Spinal cord (tissue), 10 donors: ENCODE results near the gene INO80C. TPM values are rescaled to one million over a fixed set of nuclear protein-coding genes. Genes with fewer than 3 reads are reported as not detected.

Source experiments
- DNase-seq, 6 donors: peaks; one replicate each; pipeline versions ENCODE4 v3.0.0 to v3.0.0-alpha.2; 2013 to 2015; ENCODE audit warnings: low spot score in 6 of 6, low read depth in 4 of 6
- H3K27ac ChIP-seq: one replicate; pipeline ENCODE4 v1.5.1; 2013; ENCODE audit warnings: low read depth, low read length, control low read depth
- H3K27me3 ChIP-seq: one replicate; pipeline ENCODE4 v1.6.1; 2013; ENCODE audit warnings: low read length; ENCODE audit not compliant: control insufficient read depth, insufficient read depth
- H3K36me3 ChIP-seq: one replicate; pipeline ENCODE4 v1.6.1; 2013; ENCODE audit warnings: low read length; ENCODE audit not compliant: control insufficient read depth, insufficient read depth
- H3K4me1 ChIP-seq: one replicate; pipeline ENCODE4 v1.6.1; 2013; ENCODE audit warnings: low read length; ENCODE audit not compliant: control insufficient read depth, insufficient read depth
- H3K4me3 ChIP-seq: one replicate; pipeline ENCODE4 v1.5.1; 2013; ENCODE audit warnings: low read depth, low read length, control low read depth
- H3K9me3 ChIP-seq: one replicate; pipeline ENCODE4 v1.6.1; 2013; ENCODE audit warnings: low read length; ENCODE audit not compliant: control insufficient read depth, insufficient read depth
- WGBS: methylation state at CpG from one replicate; pipeline ENCODE4 v1.1.5; 2013; ENCODE audit warnings: missing lambda C conversion rate; ENCODE audit not compliant: insufficient coverage; 5-methylcytosine and 5-hydroxymethylcytosine counted together
- polyA plus RNA-seq, 2 donors: library from polyadenylated mRNA; unstranded; fragments of 120-200 nt; gene quantifications; one replicate each; pipeline ENCODE4 v1.2.1, GENCODE V29; 2013; ENCODE audit not compliant: insufficient read length in 2 of 2
- total RNA-seq, 2 donors: library from RNA; depleted of rRNA in 1 of 2; stranded (reverse); fragments of 120-200 nt in 1 of 2; fragments of >200 nt in 1 of 2; gene quantifications; one replicate each; pipeline versions ENCODE4 v1.2.3 to v1.2.4, GENCODE V29; 2013 to 2014
- donor health status: healthy.

Gene INO80C
- total and polyA plus RNA-seq, 4 donors, result 8.1 to 22.4 (median 15.5) TPM

DNA sequence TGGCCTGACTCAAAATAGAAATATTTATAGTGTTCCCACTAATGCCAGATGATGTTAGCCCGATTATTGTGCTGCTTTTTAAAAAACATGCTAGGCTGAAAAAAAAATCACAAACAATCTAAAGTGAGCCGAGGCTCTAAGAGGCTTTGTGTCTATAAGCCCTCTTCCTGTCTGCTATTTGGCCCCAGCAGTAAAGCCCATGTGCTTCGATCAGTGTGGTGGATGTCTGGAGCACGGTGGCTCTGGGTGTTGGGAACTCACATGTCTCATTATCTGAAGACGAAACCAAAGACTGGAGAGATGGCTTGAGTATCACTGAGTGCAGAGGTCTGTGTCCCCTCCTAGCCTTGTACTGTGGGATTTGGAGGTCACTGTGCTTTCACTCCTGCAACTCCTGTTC, 55.1 kb downstream of the INO80C start:
- WGBS, result 60% methylated on average over 3 of the region's 5 CpGs
- H3K27me3 ChIP-seq, result no peaks in the 10 kb centered on the region

DNA sequence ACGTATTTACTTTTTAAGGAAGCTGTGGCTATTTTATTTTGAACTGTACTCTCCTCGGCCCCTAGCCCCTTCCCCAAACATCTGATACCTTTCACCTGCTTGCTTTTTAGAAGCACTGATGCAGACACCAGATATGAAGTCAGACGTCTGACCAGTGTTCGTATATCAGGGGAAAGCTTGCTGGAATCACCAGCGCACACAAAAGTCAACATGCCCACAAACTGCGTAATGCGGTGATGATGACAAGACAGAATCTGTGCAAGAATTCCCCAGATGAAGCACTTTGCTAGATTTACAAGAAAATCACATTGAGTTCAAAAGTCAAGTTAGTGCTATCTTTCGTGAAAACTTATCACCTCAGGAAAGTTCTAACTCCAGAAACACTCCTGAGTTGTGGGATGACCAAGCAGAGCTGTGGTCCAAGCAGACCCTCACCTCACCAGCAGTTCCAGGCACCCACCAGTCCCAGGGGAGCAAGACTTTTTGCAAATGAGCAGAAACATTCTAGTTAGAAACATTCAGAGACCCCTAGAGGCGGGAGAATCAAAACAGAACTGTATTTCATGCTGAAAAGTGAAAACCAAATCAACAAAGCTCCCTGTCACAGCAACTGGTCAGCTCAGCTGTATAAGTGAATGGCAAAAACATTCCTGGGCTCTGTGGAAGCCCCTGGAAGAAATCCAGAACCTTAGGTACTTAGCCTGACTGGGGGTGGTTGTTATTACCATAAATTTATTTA, 55.7 kb downstream of the INO80C start:
- peaks cover 17% of the 10 kb centered on the region for H3K4me1 ChIP-seq
- 92% methylated on average over 7 of the region's 9 CpGs for whole genome bisulfite sequencing
- no peak for DNase-seq
- no peak overlapping the region for H3K4me3 ChIP-seq
- no peak overlapping the region for H3K27ac ChIP-seq
- no peaks in the 10 kb centered on the region for H3K27me3 ChIP-seq
- no peaks in the 10 kb centered on the region for H3K9me3 ChIP-seq
- no peaks in the 10 kb centered on the region for H3K36me3 ChIP-seq

More for the DNA sequence above, 55.1 kb downstream of the INO80C start:
- peaks cover 17% of the 10 kb centered on the region for H3K4me1 ChIP-seq
- H3K4me3 ChIP-seq, result no peak overlapping the region
- H3K9me3 ChIP-seq, result no peaks in the 10 kb centered on the region
- H3K27ac ChIP-seq, result no peak overlapping the region
- no peaks in the 10 kb centered on the region for H3K36me3 ChIP-seq
- DNase-seq, result no peak

DNA sequence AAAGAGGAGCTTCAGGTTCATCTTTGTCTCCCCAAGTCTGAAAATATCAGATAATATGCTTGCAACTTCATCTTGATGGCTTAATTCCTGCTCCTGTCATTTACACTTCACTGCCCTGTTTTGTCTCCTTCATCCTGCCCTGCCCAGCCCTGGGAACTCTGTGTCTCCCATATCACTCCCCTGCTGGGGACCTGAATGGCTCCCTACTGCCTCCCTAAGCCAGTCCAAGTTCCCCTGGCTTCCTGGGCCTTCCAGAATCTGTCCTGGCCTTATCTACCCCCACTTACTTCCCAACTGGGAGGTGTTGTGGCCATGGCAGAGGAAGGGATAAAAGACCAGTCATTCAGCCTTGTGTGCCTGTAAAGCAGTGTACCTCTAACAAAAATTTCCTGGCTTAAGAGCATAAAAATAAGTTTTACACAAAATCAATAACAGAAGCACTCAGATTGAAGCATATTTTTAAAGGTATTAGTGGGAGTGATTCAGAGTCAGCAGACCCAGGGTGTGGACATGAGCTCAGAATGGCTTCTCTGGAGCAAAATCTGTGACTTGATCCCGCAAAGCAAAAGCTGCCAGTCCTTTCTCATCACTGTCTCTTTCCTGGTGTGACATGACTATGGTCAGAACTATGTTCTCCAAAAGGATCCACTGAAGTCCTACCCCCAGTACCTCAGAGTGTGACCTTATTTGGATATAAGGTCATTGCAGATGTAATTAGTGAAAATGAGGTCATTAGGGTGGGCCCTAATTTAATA, 59.1 kb downstream of the INO80C start:
- Histone ChIP-seq H3K4me3 (no peak overlapping the region), H3K27me3 (no peaks in the 10 kb centered on the region), H3K9me3 (peaks cover 3% of the 10 kb centered on the region), H3K4me1 (peaks cover 4% of the 10 kb centered on the region), H3K27ac (no peak overlapping the region), H3K36me3 (no peaks in the 10 kb centered on the region)
- no peak for DNase-seq
- 75% methylated on average over 1 of the region's 1 CpG for WGBS

DNA sequence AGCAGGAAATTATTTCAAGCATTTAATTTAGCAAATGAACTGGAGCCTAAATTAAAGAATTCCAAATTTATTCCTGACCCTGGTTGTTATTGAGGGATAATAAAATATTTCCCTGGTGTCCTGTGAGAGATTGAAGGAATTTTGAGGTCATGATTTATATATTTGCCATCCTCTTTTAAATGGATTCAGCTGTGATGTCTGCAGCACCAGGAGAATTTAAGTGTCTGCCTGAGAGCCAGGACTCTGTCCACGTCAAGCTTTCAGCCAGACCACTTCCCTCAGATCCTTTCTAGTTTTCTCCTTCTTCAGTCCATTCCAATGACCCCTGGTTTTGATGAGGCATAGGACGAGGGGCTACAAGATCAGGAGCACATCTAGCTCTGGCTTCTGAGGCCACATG, 59.9 kb downstream of the INO80C start:
- Histone ChIP-seq H3K36me3 (no peaks in the 10 kb centered on the region), H3K27ac (no peak overlapping the region), H3K4me3 (no peak overlapping the region), H3K4me1 (peaks cover 3% of the 10 kb centered on the region), H3K27me3 (no peaks in the 10 kb centered on the region), H3K9me3 (peaks cover 3% of the 10 kb centered on the region)
- 86% methylated on average over 2 of the region's 2 CpGs for WGBS
- DNase-seq, result no peak

DNA sequence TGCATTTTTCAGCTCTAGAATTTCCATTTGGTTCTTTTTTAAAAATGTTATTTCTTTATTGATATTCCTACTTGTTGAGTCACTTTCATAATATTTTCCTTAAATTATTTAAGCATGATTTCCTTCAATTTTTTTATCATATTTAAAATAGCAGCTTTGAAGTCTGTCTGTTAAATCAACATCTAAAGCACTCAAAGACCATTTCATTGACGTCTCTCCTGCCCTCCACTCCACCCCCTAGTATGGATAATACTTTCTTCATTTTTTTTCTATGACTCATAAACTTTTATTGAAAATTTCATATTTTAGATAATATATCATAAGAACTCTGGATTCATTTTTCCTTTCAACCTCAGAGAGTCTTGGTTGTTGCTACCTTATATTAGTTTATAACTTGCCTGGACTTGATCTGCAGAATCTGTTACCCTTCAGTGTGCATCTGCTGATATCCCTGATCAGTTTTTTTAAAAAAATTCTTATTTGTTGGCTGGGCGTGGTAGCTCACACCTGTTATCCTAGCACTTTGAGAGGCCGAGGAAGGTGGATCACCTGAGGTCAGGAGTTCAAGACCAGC, 61.6 kb downstream of the INO80C start:
- 95% methylated on average over 2 of the region's 3 CpGs for WGBS
- H3K9me3 ChIP-seq, result peaks cover 3% of the 10 kb centered on the region
- H3K27me3 ChIP-seq, result no peaks in the 10 kb centered on the region
- no peak overlapping the region for H3K4me3 ChIP-seq
- H3K27ac ChIP-seq, result no peak overlapping the region
- H3K36me3 ChIP-seq, result no peaks in the 10 kb centered on the region
- DNase-seq, result no peak
- H3K4me1 ChIP-seq, result no peaks in the 10 kb centered on the region

DNA sequence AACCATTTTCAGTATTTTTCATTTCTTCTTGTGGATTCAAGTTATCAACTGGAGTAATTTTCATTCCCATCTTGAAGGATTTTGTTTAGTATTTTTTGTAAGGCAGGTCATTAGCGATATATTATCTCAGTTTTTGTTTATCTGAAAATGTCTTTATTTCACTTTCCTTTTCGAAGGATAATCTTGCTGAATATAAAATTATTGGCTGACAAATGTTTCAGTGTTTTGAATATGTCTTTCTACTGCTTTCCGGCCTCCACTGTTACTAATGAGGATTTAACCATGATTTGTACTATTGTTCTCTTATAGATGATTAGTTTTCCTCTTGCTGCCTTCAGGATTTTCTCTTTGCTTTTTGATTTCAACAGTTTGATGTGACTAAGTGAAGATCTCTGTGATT, 62.4 kb downstream of the INO80C start:
- no peaks in the 10 kb centered on the region for H3K36me3 ChIP-seq
- no CpG with 5 or more reads among the region's 3 CpGs for WGBS

DNA sequence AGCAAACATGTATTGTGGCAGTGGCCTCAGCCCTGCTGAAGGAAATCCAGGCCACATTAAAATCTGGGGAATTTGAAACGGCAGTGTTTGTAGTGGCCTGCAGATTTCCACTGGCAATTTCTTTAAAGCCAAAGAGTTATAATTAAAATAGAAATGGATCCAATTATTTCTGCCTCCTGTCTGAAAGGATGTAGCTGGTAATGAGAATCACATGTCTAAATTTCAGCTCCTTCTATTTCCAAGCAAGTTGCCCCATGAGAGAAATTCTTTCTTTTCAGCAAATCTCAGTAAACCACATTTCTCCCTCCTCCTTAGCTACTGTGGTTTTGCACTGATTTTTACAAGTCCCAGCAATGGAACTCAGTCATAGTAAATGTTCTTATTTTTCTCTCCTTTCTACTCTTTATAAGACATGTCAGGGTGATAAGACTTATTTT, 65.2 kb downstream of the INO80C start:
- WGBS, result no CpG with 5 or more reads among the region's 1 CpG
- Histone ChIP-seq H3K4me3 (no peak overlapping the region), H3K27ac (no peak overlapping the region), H3K9me3 (peaks cover 3% of the 10 kb centered on the region), H3K27me3 (no peaks in the 10 kb centered on the region), H3K4me1 (no peaks in the 10 kb centered on the region), H3K36me3 (no peaks in the 10 kb centered on the region)
- DNase-seq, result peak in 1 of 6 donors; percentile 45

More for the DNA sequence above, 62.4 kb downstream of the INO80C start:
- peaks cover 3% of the 10 kb centered on the region for H3K9me3 ChIP-seq
- H3K4me1 ChIP-seq, result no peaks in the 10 kb centered on the region
- DNase-seq, result no peak
- no peaks in the 10 kb centered on the region for H3K27me3 ChIP-seq
- no peak overlapping the region for H3K4me3 ChIP-seq
- no peak overlapping the region for H3K27ac ChIP-seq

DNA sequence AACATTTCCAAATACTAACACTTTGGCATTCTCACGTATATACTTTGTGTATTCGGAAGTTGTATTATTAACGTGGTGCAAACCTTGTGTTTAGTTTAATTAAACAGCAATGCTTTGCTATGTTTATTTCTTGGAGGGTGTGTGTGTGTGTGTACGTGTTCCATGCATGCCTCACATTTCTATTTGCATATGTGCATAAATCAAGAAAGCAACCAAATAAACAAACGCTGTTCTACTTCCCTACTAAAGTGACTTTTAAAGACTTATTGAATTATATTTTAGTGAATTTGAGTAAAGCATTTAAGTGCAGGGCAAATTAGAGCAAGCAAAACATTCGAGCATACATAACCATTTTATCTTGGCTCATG, 66.4 kb downstream of the INO80C start:
- no peak overlapping the region for H3K4me3 ChIP-seq
- WGBS, result no CpG with 5 or more reads among the region's 6 CpGs
- H3K36me3 ChIP-seq, result no peaks in the 10 kb centered on the region
- no peak overlapping the region for H3K27ac ChIP-seq
- no peaks in the 10 kb centered on the region for H3K4me1 ChIP-seq
- H3K27me3 ChIP-seq, result no peaks in the 10 kb centered on the region
- H3K9me3 ChIP-seq, result peaks cover 3% of the 10 kb centered on the region
- DNase-seq, result no peak

DNA sequence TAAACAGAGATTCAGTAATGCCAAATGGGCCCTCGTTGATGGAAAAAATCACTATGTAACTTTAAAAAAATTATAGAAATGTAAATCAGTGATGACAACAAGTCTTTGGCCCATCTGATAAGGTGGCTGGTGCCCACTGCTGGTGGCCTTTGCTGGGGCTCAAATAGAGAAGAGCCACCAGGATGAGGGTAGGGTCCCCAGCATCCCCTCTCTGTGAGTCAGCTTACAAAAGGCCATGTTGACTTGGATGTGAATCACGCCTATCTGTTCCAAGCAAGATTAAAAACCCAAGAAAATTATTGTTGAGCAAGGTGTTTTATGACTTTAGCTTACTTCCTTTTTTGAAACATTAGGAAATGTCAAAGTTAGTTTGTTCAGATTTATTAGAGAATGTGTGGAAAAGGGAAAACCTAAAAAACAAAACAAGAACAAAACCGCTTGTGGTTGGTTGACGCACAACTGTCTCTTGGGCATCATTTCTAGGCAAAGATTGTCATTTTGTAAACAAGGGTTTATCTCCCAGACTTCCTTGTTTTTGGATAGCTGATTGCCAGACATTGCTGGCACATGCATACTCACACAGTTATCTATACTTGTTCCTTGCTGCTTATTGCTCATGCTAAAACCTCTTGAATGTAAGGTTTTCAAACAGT, 66.9 kb downstream of the INO80C start:
- no peaks in the 10 kb centered on the region for H3K36me3 ChIP-seq
- peaks cover 3% of the 10 kb centered on the region for H3K9me3 ChIP-seq
- no peak for DNase-seq
- H3K4me1 ChIP-seq, result no peaks in the 10 kb centered on the region
- WGBS, result no CpG with 5 or more reads among the region's 4 CpGs
- H3K27ac ChIP-seq, result no peak overlapping the region
- H3K4me3 ChIP-seq, result no peak overlapping the region
- no peaks in the 10 kb centered on the region for H3K27me3 ChIP-seq
